Astrocyte (in vitro differentiated cells and primary cell): ENCODE results near the gene LMAN1L. TPM values are rescaled to one million over a fixed set of nuclear protein-coding genes. Genes with fewer than 3 reads are reported as not detected.

ENCODE experiments used
- DNase-seq: peaks from one replicate; pipeline ENCODE4 v3.0.0-alpha.2; 2010; ENCODE audit warnings: low read depth
- FAIRE-seq: peaks from 2 replicates; lab custom pipeline; 2011; peaks lifted over from hg19 to GRCh38; lab: Jason Lieb, UNC
- H2AFZ ChIP-seq: 2 replicates; pipeline ENCODE4 v1.6.0; 2012; ENCODE audit warnings: low read depth, low read length, inconsistent platforms
- H3K27ac ChIP-seq: 2 replicates; pipeline ENCODE4 v1.5.1; 2011; ENCODE audit warnings: low read depth, low read length, inconsistent platforms
- H3K27me3 ChIP-seq: 2 replicates; pipeline ENCODE4 v1.6.0; 2011; ENCODE audit warnings: low read length, inconsistent platforms; ENCODE audit not compliant: insufficient read depth
- H3K36me3 ChIP-seq: 2 replicates; pipeline ENCODE4 v1.5.1; 2011; ENCODE audit warnings: low read length, inconsistent platforms; ENCODE audit not compliant: insufficient read depth
- H3K4me1 ChIP-seq: 2 replicates; pipeline ENCODE4 v1.5.1; 2011; ENCODE audit warnings: low read length, inconsistent platforms; ENCODE audit not compliant: insufficient read depth
- H3K4me2 ChIP-seq: 2 replicates; pipeline ENCODE4 v1.6.0; 2012; ENCODE audit warnings: low read length, inconsistent platforms
- H3K4me3 ChIP-seq: 2 replicates; pipeline ENCODE4 v1.5.1; 2011; ENCODE audit warnings: low read depth, mild to moderate bottlenecking, low read length, inconsistent platforms; ENCODE audit not compliant: insufficient read depth
- H3K79me2 ChIP-seq: 2 replicates; pipeline ENCODE4 v1.6.0; 2012; ENCODE audit warnings: mild to moderate bottlenecking, low read length, inconsistent platforms; ENCODE audit not compliant: insufficient read depth
- H3K9ac ChIP-seq: 2 replicates; pipeline ENCODE4 v1.6.0; 2012; ENCODE audit warnings: mild to moderate bottlenecking, low read length, inconsistent platforms
- H3K9me3 ChIP-seq: 2 replicates; pipeline ENCODE4 v1.5.1; 2012; ENCODE audit warnings: low read depth, mild to moderate bottlenecking, low read length, inconsistent platforms; ENCODE audit not compliant: insufficient read depth
- H4K20me1 ChIP-seq: 2 replicates; pipeline ENCODE4 v1.6.0; 2012; ENCODE audit warnings: low read length, inconsistent platforms; ENCODE audit not compliant: insufficient read depth
- H3K27ac Mint-ChIP-seq: one replicate; pipeline ENCODE4 v1.8.0; 2021; ENCODE audit warnings: mild to moderate bottlenecking, mixed read lengths; ENCODE audit not compliant: unreplicated experiment
- H3K27me3 Mint-ChIP-seq: one replicate; pipeline ENCODE4 v1.8.0; 2021; ENCODE audit warnings: low read depth, mixed read lengths; ENCODE audit not compliant: unreplicated experiment
- H3K36me3 Mint-ChIP-seq: one replicate; pipeline ENCODE4 v1.8.0; 2021; ENCODE audit warnings: low read depth, mixed read lengths; ENCODE audit not compliant: unreplicated experiment
- H3K4me1 Mint-ChIP-seq: one replicate; pipeline ENCODE4 v1.8.0; 2021; ENCODE audit warnings: low read depth, mixed read lengths; ENCODE audit not compliant: unreplicated experiment
- H3K4me3 Mint-ChIP-seq: one replicate; pipeline ENCODE4 v1.8.0; 2021; ENCODE audit warnings: mild to moderate bottlenecking, moderate library complexity, mixed read lengths; ENCODE audit not compliant: unreplicated experiment
- H3K9me3 Mint-ChIP-seq: one replicate; pipeline ENCODE4 v1.8.0; 2021; ENCODE audit warnings: mild to moderate bottlenecking, mixed read lengths; ENCODE audit not compliant: unreplicated experiment
- CTCF ChIP-seq: IDR thresholded peaks from 2 replicates; pipeline ENCODE4 v1.5.1; 2011; ENCODE audit warnings: low read depth, mild to moderate bottlenecking, inconsistent platforms, low read length, moderate library complexity; ENCODE audit not compliant: insufficient read depth
- EZH2 ChIP-seq: IDR thresholded peaks from 2 replicates; pipeline ENCODE4 v1.6.1; 2012; ENCODE audit warnings: mild to moderate bottlenecking, low read length, inconsistent platforms; ENCODE audit not compliant: insufficient read depth
- total RNA-seq: library from RNA; stranded (reverse); gene quantifications from 2 replicates; pipeline ENCODE4 v1.2.1, GENCODE V29; 2021

The LMAN1L gene
- total RNA-seq, 1 donor from 2014 or later = 0.32 TPM

- no peak overlapping the region for H3K27ac Mint-ChIP-seq
- H3K27me3 Mint-ChIP-seq = no peaks in the 10 kb centered on the region
- Histone ChIP-seq H3K36me3 (no peaks in the 10 kb centered on the region), H3K4me3 (no peak overlapping the region), H3K27ac (peak overlapping the region; percentile 30), H3K4me1 (peaks cover 13% of the 10 kb centered on the region), H3K9ac (peak overlapping the region; percentile 42), H2AFZ (no peak overlapping the region), H4K20me1 (peaks cover 73% of the 10 kb centered on the region), H3K79me2 (peaks cover 57% of the 10 kb centered on the region), H3K27me3 (no peaks in the 10 kb centered on the region), H3K9me3 (no peaks in the 10 kb centered on the region), H3K4me2 (peak overlapping the region; percentile 33)
- peak overlapping the region; percentile 40 for H3K4me3 Mint-ChIP-seq
- no peak for FAIRE-seq
- peaks cover 25% of the 10 kb centered on the region for H3K4me1 Mint-ChIP-seq
- DNase-seq = peak; percentile 50
- TF ChIP-seq CTCF (no peak), EZH2 (no peak)
- peaks cover 4% of the 10 kb centered on the region for H3K9me3 Mint-ChIP-seq
- peaks cover 17% of the 10 kb centered on the region for H3K36me3 Mint-ChIP-seq
These were observed 50.8 kb downstream of the LMAN1L start for GRCh38 chr15:74863239-74864056.

GRCh38 chr15:74864296-74864695, 51.7 kb downstream of the LMAN1L start:
- H3K79me2 ChIP-seq = peaks cover 60% of the 10 kb centered on the region
- H3K36me3 Mint-ChIP-seq = peaks cover 16% of the 10 kb centered on the region
- no peak overlapping the region for H3K4me2 ChIP-seq
- TF ChIP-seq CTCF (no peak), EZH2 (no peak)
- H3K4me3 ChIP-seq = no peak overlapping the region
- FAIRE-seq (no peak), DNase-seq (no peak)
- H3K9ac ChIP-seq = no peak overlapping the region
- H3K4me1 Mint-ChIP-seq = peaks cover 28% of the 10 kb centered on the region
- peaks cover 13% of the 10 kb centered on the region for H3K4me1 ChIP-seq
- H3K27me3 Mint-ChIP-seq = no peaks in the 10 kb centered on the region
- no peaks in the 10 kb centered on the region for H3K9me3 ChIP-seq
- no peaks in the 10 kb centered on the region for H3K36me3 ChIP-seq
- H3K27me3 ChIP-seq = no peaks in the 10 kb centered on the region
- H3K27ac Mint-ChIP-seq = no peak overlapping the region
- no peak overlapping the region for H3K4me3 Mint-ChIP-seq
- peaks cover 4% of the 10 kb centered on the region for H3K9me3 Mint-ChIP-seq
- no peak overlapping the region for H3K27ac ChIP-seq
- H2AFZ ChIP-seq = no peak overlapping the region
- H4K20me1 ChIP-seq = peaks cover 74% of the 10 kb centered on the region

- DNase-seq (no peak), FAIRE-seq (no peak)
- no peak for TF ChIP-seq CTCF
- TF ChIP-seq EZH2 = no peak
- H3K4me1 ChIP-seq = peaks cover 13% of the 10 kb centered on the region
- Mint-ChIP-seq H3K4me3 (no peak overlapping the region), H3K4me1 (peaks cover 38% of the 10 kb centered on the region), H3K27ac (peak overlapping the region; percentile 48), H3K36me3 (peaks cover 16% of the 10 kb centered on the region), H3K9me3 (peaks cover 4% of the 10 kb centered on the region), H3K27me3 (no peaks in the 10 kb centered on the region)
- H3K79me2 ChIP-seq = peaks cover 64% of the 10 kb centered on the region
- no peak overlapping the region for H3K9ac ChIP-seq
- peaks cover 75% of the 10 kb centered on the region for H4K20me1 ChIP-seq
- no peak overlapping the region for H3K4me3 ChIP-seq
- no peaks in the 10 kb centered on the region for H3K36me3 ChIP-seq
- no peak overlapping the region for H2AFZ ChIP-seq
- H3K27me3 ChIP-seq = no peaks in the 10 kb centered on the region
- H3K27ac ChIP-seq = no peak overlapping the region
- H3K9me3 ChIP-seq = no peaks in the 10 kb centered on the region
- no peak overlapping the region for H3K4me2 ChIP-seq
These were observed 52.7 kb downstream of the LMAN1L start for GRCh38 chr15:74865316-74865715.
